ENCODE data around the gene SVEP1.

DNA sequence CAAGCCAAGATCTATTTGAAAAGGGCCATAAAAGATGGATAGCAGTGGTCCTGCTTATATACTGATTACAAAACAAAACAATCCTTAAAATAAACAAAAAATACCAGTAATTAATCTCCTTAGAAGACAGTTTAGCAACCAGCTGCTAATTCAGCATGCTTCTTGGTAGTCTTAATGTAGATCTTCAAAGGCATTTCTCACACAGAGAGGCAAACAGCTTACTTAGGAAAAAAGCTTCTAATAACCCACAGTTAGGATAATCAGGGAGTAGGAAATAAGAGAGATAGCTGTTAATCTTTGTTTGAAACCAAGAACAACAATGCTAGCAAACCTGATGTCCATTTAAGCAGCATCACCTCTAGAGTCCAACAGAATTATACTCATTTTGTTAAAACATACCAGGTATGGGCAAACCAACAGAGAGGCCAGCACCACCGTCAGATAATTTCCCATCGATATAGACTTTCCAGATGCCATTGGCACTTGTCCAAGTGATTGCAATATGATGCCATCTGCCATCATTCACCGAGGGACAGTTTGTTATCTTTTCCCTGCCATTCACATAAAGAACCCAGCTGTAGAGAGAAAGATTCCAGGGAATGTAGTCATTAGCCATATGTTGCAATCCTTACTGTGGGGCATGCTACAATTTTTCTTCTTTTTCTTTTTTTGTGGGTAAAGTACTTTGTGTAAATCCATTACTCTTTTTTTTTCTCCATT lies 136.2 kb downstream of the SVEP1 start:
- TF ChIP-seq, protein P1, sequence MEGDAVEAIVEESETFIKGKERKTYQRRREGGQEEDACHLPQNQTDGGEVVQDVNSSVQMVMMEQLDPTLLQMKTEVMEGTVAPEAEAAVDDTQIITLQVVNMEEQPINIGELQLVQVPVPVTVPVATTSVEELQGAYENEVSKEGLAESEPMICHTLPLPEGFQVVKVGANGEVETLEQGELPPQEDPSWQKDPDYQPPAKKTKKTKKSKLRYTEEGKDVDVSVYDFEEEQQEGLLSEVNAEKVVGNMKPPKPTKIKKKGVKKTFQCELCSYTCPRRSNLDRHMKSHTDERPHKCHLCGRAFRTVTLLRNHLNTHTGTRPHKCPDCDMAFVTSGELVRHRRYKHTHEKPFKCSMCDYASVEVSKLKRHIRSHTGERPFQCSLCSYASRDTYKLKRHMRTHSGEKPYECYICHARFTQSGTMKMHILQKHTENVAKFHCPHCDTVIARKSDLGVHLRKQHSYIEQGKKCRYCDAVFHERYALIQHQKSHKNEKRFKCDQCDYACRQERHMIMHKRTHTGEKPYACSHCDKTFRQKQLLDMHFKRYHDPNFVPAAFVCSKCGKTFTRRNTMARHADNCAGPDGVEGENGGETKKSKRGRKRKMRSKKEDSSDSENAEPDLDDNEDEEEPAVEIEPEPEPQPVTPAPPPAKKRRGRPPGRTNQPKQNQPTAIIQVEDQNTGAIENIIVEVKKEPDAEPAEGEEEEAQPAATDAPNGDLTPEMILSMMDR (IDR thresholded peaks at IDR 0.05) = no peak
- TF ChIP-seq SIN3A (IDR thresholded peaks at IDR 0.05; ENCODE audit: borderline replicate concordance, insufficient read depth, low read depth, low read length) (no peak), TCF7L2 (IDR thresholded peaks at IDR 0.05; ENCODE audit: low read depth, low read length) (no peak), POLR2AphosphoS5 (IDR thresholded peaks at IDR 0.05; ENCODE audit: low read depth, low read length) (no peak)
- TF ChIP-seq, protein P2, sequence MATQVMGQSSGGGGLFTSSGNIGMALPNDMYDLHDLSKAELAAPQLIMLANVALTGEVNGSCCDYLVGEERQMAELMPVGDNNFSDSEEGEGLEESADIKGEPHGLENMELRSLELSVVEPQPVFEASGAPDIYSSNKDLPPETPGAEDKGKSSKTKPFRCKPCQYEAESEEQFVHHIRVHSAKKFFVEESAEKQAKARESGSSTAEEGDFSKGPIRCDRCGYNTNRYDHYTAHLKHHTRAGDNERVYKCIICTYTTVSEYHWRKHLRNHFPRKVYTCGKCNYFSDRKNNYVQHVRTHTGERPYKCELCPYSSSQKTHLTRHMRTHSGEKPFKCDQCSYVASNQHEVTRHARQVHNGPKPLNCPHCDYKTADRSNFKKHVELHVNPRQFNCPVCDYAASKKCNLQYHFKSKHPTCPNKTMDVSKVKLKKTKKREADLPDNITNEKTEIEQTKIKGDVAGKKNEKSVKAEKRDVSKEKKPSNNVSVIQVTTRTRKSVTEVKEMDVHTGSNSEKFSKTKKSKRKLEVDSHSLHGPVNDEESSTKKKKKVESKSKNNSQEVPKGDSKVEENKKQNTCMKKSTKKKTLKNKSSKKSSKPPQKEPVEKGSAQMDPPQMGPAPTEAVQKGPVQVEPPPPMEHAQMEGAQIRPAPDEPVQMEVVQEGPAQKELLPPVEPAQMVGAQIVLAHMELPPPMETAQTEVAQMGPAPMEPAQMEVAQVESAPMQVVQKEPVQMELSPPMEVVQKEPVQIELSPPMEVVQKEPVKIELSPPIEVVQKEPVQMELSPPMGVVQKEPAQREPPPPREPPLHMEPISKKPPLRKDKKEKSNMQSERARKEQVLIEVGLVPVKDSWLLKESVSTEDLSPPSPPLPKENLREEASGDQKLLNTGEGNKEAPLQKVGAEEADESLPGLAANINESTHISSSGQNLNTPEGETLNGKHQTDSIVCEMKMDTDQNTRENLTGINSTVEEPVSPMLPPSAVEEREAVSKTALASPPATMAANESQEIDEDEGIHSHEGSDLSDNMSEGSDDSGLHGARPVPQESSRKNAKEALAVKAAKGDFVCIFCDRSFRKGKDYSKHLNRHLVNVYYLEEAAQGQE (IDR thresholded peaks at IDR 0.05; ENCODE audit: insufficient read depth in 1 of 2, low read depth in 2 of 2, low read length in 1 of 2) = no peak
